HG02981 (cell line): ENCODE measurements around the gene CPVL.

Experiments
- ATAC-seq: cut with Tn5 transposase; IDR thresholded peaks from one replicate; pipeline ENCODE4 v1.9.1; 2021; ENCODE audit warnings: mild to moderate bottlenecking, moderate library complexity; ENCODE audit not compliant: unreplicated experiment

CPVL gene

GRCh38 chr7:28984217-28984616, 162.1 kb downstream of the CPVL start:
- no peak for ATAC-seq

- no peak for ATAC-seq
Measured at GRCh38 chr7:28983396-28984190, 162.7 kb downstream of the CPVL start.

GRCh38 chr7:28981161-28981465, 165.2 kb downstream of the CPVL start:
- no peak for ATAC-seq

GRCh38 chr7:28980451-28981160, 165.7 kb downstream of the CPVL start:
- ATAC-seq, result no peak

- ATAC-seq, result no peak
Measured at GRCh38 chr7:28979776-28980175, 166.6 kb downstream of the CPVL start.

GRCh38 chr7:28977881-28978280, 168.5 kb downstream of the CPVL start:
- no peak for ATAC-seq

GRCh38 chr7:28976022-28976421, 170.3 kb downstream of the CPVL start:
- no peak for ATAC-seq

GRCh38 chr7:28973591-28973990, 172.7 kb downstream of the CPVL start:
- ATAC-seq, result no peak

- ATAC-seq, result no peak
Measured at GRCh38 chr7:28964056-28964455, 182.3 kb downstream of the CPVL start.

GRCh38 chr7:28961972-28962371, 184.4 kb downstream of the CPVL start:
- ATAC-seq, result no peak

- no peak for ATAC-seq
Measured at GRCh38 chr7:28960071-28960840, 186.1 kb downstream of the CPVL start.

GRCh38 chr7:28958980-28959347, 187.4 kb downstream of the CPVL start:
- no peak for ATAC-seq

GRCh38 chr7:28958235-28958979, 187.9 kb downstream of the CPVL start, which contains the start of gene TRIL:
TSS of gene TRIL (minus strand) at chr7:28958330. CDS start at chr7:28958046, 284 bp downstream.
- no peak for ATAC-seq

- no peak for ATAC-seq
Measured at GRCh38 chr7:28957751-28958234, 188.5 kb downstream of the CPVL start.

GRCh38 chr7:28957064-28957750, 189.1 kb downstream of the CPVL start:
- no peak for ATAC-seq

- ATAC-seq, result no peak
Measured at GRCh38 chr7:28956608-28957063, 189.7 kb downstream of the CPVL start.

GRCh38 chr7:28955718-28956607, 190.4 kb downstream of the CPVL start:
- ATAC-seq, result no peak

- ATAC-seq, result no peak
Measured at GRCh38 chr7:28955356-28955717, 191.0 kb downstream of the CPVL start.

GRCh38 chr7:28954946-28955345, 191.4 kb downstream of the CPVL start:
- no peak for ATAC-seq
